WTC11 (cell line): Measurements from ENCODE around the gene POP5. TPM values are rescaled to one million over a fixed set of nuclear protein-coding genes. Genes with fewer than 3 reads are reported as not detected.

ENCODE experiments used
- ERG ChIP-seq: fragments of 250-450 bp; sonication (Bioruptor Pico); IDR thresholded peaks from 2 replicates; pipeline ENCODE4 v1.8.0; 2021; ENCODE audit warnings: mild to moderate bottlenecking
- IRF1 ChIP-seq: sonication (generic); formaldehyde crosslinking; IDR thresholded peaks from 2 replicates; pipeline ENCODE4 v1.8.0; 2023; ENCODE audit warnings: missing genetic modification reagents
- ZNF138 ChIP-seq: sonication (generic); formaldehyde crosslinking; conservative IDR thresholded peaks from 2 replicates; pipeline ENCODE4 v1.8.1; 2022; ENCODE audit warnings: mild to moderate bottlenecking, moderate library complexity, missing genetic modification reagents
- ZNF317 ChIP-seq: sonication (generic); formaldehyde crosslinking; IDR thresholded peaks from 2 replicates; pipeline ENCODE4 v1.8.1; 2023; ENCODE audit warnings: low read depth, mild to moderate bottlenecking, moderate library complexity, missing genetic modification reagents, borderline replicate concordance
- total RNA-seq: library from RNA; stranded (reverse); gene quantifications from 3 replicates; pipeline ENCODE4 v1.2.3, GENCODE V29; 2021
- TF ChIP-seq, protein P1 (sequence below): sonication (generic); formaldehyde crosslinking; IDR thresholded peaks from 2 replicates; pipeline ENCODE4 v1.8.0; 2022; ENCODE audit warnings: missing genetic modification reagents
- TF ChIP-seq, protein P2 (sequence below): fragments of 250-450 bp; sonication (Bioruptor Pico); conservative IDR thresholded peaks from 2 replicates; pipeline ENCODE4 v1.9.0; 2021; ENCODE audit warnings: mild to moderate bottlenecking
- TF ChIP-seq, protein P3 (sequence below): sonication (generic); formaldehyde crosslinking; IDR thresholded peaks from 2 replicates; pipeline ENCODE4 v1.8.1; 2023; ENCODE audit warnings: mild to moderate bottlenecking, missing genetic modification reagents, borderline replicate concordance
- TF ChIP-seq, protein P4 (sequence below): fragments of 250-450 bp; sonication (Bioruptor Pico); IDR thresholded peaks from 2 replicates; pipeline ENCODE4 v1.9.0; 2021; ENCODE audit warnings: mild to moderate bottlenecking, borderline replicate concordance

The POP5 gene
- total RNA-seq, 1 experiment from 2014 or later: 54.7 TPM

- TF ChIP-seq, protein P1, sequence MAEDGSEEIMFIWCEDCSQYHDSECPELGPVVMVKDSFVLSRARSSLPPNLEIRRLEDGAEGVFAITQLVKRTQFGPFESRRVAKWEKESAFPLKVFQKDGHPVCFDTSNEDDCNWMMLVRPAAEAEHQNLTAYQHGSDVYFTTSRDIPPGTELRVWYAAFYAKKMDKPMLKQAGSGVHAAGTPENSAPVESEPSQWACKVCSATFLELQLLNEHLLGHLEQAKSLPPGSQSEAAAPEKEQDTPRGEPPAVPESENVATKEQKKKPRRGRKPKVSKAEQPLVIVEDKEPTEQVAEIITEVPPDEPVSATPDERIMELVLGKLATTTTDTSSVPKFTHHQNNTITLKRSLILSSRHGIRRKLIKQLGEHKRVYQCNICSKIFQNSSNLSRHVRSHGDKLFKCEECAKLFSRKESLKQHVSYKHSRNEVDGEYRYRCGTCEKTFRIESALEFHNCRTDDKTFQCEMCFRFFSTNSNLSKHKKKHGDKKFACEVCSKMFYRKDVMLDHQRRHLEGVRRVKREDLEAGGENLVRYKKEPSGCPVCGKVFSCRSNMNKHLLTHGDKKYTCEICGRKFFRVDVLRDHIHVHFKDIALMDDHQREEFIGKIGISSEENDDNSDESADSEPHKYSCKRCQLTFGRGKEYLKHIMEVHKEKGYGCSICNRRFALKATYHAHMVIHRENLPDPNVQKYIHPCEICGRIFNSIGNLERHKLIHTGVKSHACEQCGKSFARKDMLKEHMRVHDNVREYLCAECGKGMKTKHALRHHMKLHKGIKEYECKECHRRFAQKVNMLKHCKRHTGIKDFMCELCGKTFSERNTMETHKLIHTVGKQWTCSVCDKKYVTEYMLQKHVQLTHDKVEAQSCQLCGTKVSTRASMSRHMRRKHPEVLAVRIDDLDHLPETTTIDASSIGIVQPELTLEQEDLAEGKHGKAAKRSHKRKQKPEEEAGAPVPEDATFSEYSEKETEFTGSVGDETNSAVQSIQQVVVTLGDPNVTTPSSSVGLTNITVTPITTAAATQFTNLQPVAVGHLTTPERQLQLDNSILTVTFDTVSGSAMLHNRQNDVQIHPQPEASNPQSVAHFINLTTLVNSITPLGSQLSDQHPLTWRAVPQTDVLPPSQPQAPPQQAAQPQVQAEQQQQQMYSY: no peak
- TF ChIP-seq ZNF317 (CRISPR knock-in tag): no peak
- TF ChIP-seq, protein P2, sequence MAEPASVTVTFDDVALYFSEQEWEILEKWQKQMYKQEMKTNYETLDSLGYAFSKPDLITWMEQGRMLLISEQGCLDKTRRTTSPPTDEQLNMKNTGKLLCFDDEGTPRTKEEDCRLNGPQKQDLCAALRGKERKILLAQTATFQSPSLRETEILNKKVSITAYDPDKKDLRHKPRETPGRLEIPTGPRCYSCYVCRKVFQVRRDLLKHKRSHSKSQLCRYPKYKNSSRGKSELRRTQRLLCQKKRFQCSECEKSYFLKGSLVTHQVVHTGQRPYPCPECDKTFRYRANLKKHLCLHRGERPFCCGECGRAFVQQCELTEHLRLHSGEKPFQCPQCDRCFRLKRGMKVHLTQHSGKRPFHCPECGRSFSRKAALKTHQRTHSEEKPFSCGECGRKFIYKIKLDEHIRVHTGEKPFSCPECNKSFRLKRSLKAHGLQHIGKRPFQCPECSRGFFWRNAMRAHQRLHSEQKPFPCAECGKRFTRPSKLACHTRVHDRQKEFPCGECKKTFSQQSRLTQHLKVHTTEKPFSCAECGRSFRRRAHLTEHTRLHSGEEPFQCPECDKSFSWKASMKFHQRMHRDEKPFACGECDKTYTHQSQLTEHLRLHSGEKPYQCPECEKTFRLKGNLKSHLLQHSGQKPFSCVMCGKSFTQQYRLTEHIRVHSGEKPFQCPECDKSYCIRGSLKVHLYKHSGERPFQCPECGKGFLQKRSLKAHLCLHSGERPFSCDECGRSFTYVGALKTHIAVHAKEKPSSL: 0 out of 2 replicates have a peak, but pooled peaks have one; percentile 52
- no peak for TF ChIP-seq IRF1 (CRISPR knock-in tag)
- no peak for TF ChIP-seq ERG (CRISPR knock-in tag)
- TF ChIP-seq, protein P3, sequence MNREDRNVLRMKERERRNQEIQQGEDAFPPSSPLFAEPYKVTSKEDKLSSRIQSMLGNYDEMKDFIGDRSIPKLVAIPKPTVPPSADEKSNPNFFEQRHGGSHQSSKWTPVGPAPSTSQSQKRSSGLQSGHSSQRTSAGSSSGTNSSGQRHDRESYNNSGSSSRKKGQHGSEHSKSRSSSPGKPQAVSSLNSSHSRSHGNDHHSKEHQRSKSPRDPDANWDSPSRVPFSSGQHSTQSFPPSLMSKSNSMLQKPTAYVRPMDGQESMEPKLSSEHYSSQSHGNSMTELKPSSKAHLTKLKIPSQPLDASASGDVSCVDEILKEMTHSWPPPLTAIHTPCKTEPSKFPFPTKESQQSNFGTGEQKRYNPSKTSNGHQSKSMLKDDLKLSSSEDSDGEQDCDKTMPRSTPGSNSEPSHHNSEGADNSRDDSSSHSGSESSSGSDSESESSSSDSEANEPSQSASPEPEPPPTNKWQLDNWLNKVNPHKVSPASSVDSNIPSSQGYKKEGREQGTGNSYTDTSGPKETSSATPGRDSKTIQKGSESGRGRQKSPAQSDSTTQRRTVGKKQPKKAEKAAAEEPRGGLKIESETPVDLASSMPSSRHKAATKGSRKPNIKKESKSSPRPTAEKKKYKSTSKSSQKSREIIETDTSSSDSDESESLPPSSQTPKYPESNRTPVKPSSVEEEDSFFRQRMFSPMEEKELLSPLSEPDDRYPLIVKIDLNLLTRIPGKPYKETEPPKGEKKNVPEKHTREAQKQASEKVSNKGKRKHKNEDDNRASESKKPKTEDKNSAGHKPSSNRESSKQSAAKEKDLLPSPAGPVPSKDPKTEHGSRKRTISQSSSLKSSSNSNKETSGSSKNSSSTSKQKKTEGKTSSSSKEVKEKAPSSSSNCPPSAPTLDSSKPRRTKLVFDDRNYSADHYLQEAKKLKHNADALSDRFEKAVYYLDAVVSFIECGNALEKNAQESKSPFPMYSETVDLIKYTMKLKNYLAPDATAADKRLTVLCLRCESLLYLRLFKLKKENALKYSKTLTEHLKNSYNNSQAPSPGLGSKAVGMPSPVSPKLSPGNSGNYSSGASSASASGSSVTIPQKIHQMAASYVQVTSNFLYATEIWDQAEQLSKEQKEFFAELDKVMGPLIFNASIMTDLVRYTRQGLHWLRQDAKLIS (CRISPR knock-in tag): peak; percentile 81; the same call in 1 of the 2 replicates
- TF ChIP-seq, protein P4, sequence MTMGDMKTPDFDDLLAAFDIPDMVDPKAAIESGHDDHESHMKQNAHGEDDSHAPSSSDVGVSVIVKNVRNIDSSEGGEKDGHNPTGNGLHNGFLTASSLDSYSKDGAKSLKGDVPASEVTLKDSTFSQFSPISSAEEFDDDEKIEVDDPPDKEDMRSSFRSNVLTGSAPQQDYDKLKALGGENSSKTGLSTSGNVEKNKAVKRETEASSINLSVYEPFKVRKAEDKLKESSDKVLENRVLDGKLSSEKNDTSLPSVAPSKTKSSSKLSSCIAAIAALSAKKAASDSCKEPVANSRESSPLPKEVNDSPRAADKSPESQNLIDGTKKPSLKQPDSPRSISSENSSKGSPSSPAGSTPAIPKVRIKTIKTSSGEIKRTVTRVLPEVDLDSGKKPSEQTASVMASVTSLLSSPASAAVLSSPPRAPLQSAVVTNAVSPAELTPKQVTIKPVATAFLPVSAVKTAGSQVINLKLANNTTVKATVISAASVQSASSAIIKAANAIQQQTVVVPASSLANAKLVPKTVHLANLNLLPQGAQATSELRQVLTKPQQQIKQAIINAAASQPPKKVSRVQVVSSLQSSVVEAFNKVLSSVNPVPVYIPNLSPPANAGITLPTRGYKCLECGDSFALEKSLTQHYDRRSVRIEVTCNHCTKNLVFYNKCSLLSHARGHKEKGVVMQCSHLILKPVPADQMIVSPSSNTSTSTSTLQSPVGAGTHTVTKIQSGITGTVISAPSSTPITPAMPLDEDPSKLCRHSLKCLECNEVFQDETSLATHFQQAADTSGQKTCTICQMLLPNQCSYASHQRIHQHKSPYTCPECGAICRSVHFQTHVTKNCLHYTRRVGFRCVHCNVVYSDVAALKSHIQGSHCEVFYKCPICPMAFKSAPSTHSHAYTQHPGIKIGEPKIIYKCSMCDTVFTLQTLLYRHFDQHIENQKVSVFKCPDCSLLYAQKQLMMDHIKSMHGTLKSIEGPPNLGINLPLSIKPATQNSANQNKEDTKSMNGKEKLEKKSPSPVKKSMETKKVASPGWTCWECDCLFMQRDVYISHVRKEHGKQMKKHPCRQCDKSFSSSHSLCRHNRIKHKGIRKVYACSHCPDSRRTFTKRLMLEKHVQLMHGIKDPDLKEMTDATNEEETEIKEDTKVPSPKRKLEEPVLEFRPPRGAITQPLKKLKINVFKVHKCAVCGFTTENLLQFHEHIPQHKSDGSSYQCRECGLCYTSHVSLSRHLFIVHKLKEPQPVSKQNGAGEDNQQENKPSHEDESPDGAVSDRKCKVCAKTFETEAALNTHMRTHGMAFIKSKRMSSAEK (CRISPR knock-in tag): no peak
- TF ChIP-seq ZNF138 (CRISPR knock-in tag): no peak
Observed at GRCh38 chr12:120580787-120581723, at the start of gene POP5 (continued).
